GM18951 (cell line): ENCODE measurements around the gene CAMSAP1.

Experiments used
- POLR2A ChIP-seq: IDR thresholded peaks from 4 replicates; pipeline ENCODE4 v1.6.1; 2011; ENCODE audit warnings: mild to moderate bottlenecking; ENCODE audit not compliant: insufficient read length, insufficient read depth; ENCODE audit errors: extremely low read depth
- in situ Hi-C: fragments of 300-500 bp; cut with MboI; formaldehyde crosslinking; loops from one replicate; pipeline ENCODE4 v1.12.0; 2022; ENCODE audit warnings: low sequenced_read_pairs, mixed read lengths, inconsistent platforms; ENCODE audit not compliant: unreplicated experiment

Gene CAMSAP1

DNA sequence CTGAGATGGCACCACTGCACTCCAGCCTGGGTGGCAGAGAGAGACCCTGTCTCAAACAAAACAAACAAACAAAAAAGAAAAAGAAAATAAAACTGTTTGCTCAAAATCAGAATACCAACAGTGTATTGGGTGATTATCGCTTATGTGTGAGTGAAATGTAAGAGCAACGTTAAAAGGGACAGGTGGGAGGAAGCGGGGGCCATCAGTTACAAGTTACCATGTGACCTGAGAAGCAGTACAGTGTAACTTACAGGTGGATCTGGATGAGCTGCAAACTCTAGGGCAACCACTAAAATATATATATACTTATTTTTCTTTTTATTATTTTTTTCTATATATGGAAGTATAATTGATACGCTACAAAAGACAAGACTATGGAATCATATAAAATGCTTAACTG is 112.0 kb downstream of the CAMSAP1 start:
- no peak for TF ChIP-seq POLR2A
- in situ Hi-C loops: no loop called here

DNA sequence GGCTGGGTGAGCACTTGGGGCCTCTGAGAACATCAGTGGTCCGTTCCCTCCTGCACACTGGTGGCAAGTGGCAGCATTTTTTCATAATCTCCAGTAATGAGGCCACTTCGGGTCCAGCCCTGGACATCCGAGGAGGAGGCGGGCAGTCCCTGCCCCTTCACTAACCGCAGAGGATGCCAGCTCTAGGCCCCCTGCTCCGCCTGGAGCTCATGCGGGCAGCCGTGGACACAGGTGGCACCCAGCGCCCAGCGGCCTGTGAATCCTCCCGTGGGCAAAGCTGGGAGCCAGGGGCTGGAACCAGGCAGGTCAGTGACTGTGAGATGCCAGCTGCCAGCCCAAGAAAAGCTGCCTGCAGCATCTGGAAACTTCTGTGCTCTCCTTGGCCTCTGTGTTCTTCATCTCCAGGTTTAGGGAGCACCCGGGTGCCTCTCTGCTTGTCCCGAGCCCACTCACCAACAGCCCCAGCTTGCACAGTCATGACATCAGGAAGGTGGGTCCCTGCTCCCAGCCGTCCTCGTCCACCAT is 112.9 kb downstream of the CAMSAP1 start:
- no peak for TF ChIP-seq POLR2A
- in situ Hi-C loops: no loop called here

DNA sequence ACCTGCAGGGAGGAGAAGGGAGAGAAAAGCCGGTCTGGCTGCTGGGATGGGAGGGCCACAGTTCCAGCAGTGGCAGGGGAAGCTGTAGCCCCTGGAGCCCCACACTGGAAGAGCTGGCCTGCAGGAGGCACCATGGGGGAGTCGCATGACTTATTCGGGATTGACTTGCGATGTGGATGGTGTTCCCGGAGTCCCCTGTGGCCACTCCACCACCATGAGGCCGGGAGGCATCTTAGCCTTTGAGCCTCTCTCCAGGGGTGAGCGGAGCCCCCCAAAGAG is 113.3 kb downstream of the CAMSAP1 start:
- no peak for TF ChIP-seq POLR2A
- in situ Hi-C loops: no loop called here

DNA sequence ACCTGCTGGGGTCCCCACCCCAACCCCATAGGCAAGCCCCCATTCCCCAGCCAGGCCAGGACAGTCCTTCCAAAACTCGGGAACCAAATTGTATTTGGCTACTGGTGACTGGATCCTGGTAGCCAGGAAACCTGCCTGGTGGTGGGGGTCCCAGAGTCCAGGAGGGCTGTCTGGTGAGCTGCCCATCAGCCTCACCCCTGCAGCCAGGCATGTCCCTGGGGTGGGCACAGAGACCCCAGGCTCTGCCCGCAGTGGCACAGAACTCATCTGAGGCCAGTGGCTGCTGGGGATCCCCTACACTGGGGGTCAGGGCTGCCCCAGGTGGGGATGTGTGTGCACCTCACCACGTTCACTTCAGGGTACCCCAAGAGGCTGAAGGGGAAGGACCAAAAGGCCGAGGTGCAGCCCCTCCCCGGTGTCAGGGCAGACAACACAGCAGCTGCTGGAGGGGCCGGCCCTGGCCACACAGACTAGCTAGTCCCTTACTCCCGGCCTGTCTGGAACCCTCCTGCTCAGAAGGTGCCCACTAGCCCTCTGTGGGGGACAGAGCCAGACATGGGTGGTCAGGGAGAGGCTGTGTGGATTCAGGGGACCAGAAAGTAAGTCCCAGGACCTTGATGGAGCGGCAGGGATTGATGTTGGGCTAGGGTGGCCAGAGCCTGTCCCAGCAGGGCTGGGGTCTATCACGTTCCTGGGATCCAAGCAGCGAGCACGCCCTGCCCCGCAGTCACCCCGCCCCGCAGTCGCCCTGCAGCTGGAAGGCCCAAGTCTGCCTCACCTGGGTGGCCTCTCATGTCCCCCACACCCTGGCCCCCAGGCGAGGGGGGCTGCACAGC is 113.9 kb downstream of the CAMSAP1 start:
- TF ChIP-seq POLR2A: no peak
- in situ Hi-C loops: no loop called here

DNA sequence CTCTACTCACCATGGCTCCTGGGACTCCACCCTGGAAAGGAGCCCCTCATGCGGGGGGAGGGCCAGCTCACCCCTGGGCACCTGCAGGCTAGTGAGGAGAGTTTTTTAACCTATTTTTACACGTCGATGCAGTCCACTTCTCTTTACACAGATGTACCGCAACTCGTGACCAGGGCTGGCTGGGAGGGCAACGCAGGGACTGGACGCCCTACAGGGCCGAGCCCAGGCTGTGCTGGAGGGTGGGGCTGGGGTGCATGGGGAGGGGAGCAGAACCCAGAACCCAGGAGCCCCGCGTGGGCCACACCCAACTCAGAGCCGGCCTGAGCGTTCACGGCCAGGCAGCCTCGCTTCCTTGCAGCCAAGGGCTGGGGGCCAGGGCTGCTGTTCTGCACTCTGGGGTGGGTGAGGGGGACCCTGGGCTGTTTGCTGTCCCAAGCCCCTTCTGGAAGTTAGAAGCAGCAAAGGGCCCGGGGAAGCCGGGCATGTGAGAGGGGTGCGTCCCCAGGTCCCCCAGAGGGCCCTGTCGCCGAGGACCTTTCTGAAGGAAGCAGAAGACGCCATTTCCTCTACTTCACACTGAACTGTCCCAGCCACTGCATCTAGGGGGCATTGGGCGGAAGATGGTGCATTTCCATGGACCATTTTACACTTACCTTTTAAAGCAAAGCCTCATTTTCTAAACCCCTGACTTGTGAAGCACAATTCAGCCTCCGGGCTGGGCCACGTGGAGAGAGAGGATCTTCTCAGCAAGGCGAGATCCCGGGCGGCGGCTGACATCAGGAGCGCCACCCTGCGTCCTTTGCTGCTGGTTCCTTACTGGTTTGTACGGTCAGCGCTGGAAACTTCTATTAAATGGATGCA is 114.8 kb downstream of the CAMSAP1 start:
- in situ Hi-C loops: no loop called here
- TF ChIP-seq POLR2A: no peak

DNA sequence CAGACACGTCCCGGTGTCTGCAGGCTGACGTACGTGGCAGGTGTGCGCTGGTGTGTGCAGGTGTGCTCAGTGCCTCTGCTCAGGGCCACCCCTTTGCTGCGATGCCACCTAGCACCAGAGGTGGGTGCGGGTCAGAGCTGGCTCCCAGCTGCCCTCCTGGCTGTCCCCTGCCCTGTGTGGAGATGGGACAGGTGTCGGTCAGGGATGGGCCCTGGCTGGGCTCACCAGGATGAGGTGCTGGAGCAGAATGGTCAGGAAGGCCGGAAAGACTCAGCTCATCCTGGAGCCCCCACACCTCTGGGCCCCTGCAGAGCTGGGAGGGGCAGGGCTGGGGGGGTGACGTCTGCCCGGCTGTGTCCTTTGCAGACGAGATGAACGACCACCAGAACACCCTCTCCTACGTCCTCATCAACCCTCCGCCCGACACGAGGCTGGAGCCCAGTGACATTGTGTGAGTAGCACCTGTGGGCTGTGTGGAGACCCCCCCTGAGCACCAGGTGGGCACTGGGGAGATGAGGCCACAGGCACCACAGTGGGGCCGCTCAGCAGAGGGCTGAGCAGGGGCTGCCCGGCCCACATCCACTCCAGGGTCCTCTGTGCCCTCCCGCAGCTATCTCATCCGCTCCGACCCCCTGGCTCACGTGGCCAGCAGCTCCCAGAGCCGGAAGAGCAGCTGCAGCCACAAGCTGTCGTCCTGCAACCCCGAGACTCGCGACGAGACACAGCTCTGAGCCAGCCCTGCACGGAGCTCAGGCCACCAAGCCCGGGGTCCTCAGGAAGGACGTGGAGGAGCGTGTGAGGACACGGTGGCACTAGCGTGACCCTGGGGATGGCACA is 115.7 kb downstream of the CAMSAP1 start:
- TF ChIP-seq POLR2A: no peak
- in situ Hi-C loops: no loop called here

DNA sequence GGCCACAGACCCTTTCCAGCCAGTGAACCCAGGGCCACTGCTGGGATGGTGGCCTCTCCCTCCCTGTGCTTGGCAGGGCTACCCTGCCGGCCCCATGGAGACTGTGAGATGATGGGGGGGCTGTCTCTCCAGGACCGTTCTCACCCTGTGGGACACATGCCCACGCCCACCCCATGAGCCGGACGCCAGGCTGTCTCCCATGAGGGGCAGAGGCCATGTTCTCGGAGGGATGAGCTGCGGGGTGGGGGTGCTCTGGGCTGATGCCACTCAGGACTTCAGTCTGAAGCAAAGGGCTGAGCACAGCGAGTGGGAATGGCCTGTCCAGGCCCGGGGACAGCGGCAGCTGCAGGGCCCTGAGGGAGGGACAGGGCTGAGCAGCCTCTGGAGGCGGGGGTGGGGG is 116.5 kb downstream of the CAMSAP1 start:
- in situ Hi-C loops: no loop called here
- no peak for TF ChIP-seq POLR2A

DNA sequence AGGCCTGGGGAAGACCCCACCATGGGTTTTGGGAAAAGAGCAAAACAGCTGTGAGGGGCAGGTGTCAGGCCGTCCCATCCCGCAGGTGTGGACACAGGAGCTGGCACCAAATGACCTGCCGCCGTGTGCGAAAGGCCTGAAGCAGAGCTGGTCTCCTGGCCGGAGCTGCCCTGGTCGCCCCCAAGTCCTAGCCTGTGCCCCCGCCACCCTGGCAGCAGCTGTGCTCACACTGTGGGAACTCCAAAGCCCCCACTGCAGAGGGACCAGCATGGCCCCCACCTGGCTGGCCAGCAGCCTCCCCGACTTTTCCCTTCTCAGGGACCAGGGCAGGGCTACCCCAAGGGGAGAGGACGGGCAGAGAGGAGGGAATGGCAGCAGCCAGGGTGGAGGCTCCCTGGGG is 117.0 kb downstream of the CAMSAP1 start:
- TF ChIP-seq POLR2A: no peak
- in situ Hi-C loops: no loop called here

DNA sequence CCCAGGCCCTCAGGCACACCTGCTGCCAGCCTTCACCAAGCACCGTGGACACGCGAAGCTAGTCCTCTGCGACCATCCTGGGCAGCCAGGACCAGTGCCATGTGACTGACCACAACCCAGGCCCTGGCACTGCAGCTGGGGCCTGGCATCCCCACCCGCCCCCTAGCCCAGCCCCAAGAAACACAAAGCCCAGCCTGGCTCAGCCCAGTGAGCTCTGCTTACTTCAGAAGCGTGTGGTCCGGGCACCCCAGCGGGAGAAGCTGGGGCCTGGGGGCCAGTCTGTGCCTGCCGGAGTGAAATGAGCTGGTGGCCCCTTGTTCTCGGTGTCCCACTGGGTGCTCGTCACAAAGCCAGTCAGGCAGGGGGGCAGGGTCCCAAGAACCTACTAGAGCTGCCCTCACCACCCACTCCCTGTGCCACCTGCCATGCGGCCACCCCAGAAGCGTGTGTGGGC is 117.5 kb downstream of the CAMSAP1 start:
- TF ChIP-seq POLR2A: no peak
- in situ Hi-C loops: no loop called here

DNA sequence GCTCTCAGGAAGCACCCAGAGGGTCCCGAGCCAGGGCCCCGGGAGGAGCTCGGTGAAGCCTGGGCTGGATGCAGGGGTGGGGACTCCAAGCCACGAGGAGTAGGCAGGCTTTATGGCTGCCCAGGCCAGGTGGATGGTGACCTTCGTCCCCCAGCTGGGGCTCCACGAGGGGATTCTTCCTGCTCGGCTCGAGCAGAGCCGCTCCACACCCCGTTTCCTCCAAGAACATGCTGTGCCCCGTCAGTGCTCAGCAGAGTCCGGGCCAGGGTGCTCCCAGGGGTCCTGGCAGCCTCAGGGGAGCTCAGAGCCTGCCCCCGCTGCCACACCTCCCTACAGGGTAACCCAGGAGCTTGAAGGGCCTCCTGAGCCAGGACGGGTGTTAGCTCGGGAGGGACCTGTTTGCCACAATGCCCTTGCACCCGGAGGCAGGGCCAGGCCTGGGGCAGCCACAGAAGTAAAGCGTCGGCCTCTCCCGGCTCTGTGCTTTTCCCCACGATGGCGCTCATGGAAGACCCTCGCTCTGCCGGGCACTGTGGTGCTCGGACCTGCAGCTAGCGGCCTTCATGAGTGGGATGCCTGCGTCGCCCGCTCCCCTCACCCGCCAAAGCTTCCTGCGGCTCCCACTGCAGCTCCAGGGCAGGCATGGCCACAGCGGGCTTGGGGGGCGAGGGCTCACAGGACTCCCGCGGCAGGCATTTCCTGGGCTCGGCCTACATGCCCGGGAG is 118.6 kb downstream of the CAMSAP1 start:
- in situ Hi-C loops: no loop called here
- no peak for TF ChIP-seq POLR2A

DNA sequence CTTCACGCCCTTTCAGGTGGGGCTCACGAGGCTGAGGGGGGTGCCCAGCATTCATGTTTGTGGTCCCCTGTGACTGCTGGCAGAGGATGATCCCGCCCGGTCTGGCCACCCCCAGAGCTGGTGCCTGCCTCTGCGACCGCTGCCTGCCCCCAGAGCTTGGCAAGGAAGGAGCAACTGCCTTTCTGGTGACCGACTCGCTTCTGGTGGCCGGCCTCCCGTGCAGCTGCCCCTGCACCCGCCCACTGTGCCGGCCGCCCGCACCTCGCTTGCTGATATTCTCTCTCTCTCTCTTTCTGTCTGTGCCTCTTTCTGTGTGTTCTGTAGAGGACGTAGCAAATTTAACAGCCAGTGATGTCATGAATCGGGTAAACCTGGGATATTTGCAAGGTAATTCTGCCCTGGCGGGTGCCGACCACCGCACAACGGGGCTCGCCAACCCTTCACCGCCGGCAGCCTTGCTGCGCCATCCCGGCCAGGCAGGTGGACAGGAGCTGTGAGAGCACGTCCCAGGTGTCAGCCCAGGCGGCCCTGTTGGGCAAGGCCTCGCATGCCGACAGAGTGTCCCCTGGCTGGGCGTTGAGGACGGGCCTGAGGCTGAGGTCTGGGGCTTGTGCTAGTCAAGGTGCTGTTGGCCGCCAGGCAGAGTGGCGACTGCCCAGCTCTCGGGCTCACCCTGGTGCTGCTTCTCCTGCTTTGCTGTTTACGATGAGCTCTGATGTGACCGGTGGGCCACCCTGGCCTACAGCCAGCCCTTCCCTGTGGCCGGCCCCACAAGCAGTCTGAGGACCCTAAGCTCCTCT is 119.4 kb downstream of the CAMSAP1 start:
- in situ Hi-C loops: no loop called here
- TF ChIP-seq POLR2A: no peak

DNA sequence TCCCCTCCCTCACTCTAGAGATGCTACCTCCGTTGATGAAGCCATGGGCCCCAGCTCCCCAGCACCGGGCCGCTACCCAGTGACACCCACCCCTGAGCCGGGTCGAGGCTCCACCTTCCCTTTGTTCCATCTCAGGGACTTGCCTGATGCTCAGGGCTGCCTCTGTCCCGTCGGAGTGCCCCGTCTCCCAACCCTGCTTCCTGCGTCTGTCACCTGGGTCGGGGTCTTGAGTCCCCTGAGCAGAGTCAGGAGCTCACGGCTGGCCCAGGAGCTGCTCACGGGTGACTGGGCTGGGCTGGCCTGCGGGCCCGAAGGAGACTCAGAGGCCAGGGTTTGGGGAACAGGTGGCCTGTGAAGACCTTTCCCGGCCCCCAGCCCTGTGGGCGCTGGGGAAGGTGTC is 120.0 kb downstream of the CAMSAP1 start:
- in situ Hi-C loops: no loop called here
- no peak for TF ChIP-seq POLR2A
